H1 (cell line): ENCODE measurements around the gene ULBP1. TPM values are rescaled to one million over a fixed set of nuclear protein-coding genes. Genes with fewer than 3 reads are reported as not detected.

Experiments used
- BCL11A ChIP-seq, 2 experiments: IDR thresholded peaks; one replicate each; pipeline ENCODE4 v1.6.1; 2011; ENCODE audit warnings: low read depth in 2 of 2, low read length in 2 of 2, mild to moderate bottlenecking in 2 of 2
- CEBPB ChIP-seq: IDR thresholded peaks from 2 replicates; pipeline ENCODE4 v1.6.1; 2012; ENCODE audit warnings: low read depth, low read length
- CHD7 ChIP-seq: fragments of 300-600 bp; sonication (generic); IDR thresholded peaks from 2 replicates; pipeline ENCODE4 v1.7.1; 2012; ENCODE audit warnings: low read length, moderate library complexity, mild to moderate bottlenecking, inconsistent platforms; ENCODE audit not compliant: insufficient replicate concordance
- FOSL1 ChIP-seq: IDR thresholded peaks from 2 replicates; pipeline ENCODE4 v1.6.1; 2011; ENCODE audit warnings: mild to moderate bottlenecking, low read depth, low read length, moderate library complexity; ENCODE audit not compliant: insufficient read depth
- JUN ChIP-seq: IDR thresholded peaks from 2 replicates; pipeline ENCODE4 v1.6.1; 2011; ENCODE audit warnings: low read depth, mild to moderate bottlenecking, improper control_type of control experiment, low read length
- JUND ChIP-seq: IDR thresholded peaks from 2 replicates; pipeline ENCODE4 v1.6.1; 2011; ENCODE audit warnings: mild to moderate bottlenecking, improper control_type of control experiment, low read length
- MAFK ChIP-seq: IDR thresholded peaks from 2 replicates; pipeline ENCODE4 v1.6.1; 2012; ENCODE audit warnings: low read depth, mild to moderate bottlenecking, improper control_type of control experiment, low read length
- POLR2A ChIP-seq, 2 experiments: IDR thresholded peaks; 1 replicate in 1 of 2; 2 replicates in 1 of 2; pipeline ENCODE4 v1.6.1; 2011; ENCODE audit warnings: low read depth in 2 of 2, low read length in 2 of 2, mild to moderate bottlenecking in 2 of 2; ENCODE audit errors: control extremely low read depth in 1 of 2
- RAD21 ChIP-seq, 2 experiments: IDR thresholded peaks in 1 of 2; conservative IDR thresholded peaks in 1 of 2; 2 replicates each; pipeline ENCODE4 v1.6.1; 2011; ENCODE audit warnings: low read depth in 2 of 2, low read length in 2 of 2, improper control_type of control experiment in 1 of 2, inconsistent platforms in 1 of 2, mild to moderate bottlenecking in 1 of 2, moderate library complexity in 1 of 2
- SP4 ChIP-seq: IDR thresholded peaks from 2 replicates; pipeline ENCODE4 v1.6.1; 2012; ENCODE audit warnings: low read length, inconsistent platforms
- TAF7 ChIP-seq: optimal IDR thresholded peaks from 2 replicates; pipeline ENCODE3; 2011; ENCODE audit warnings: low read depth, mild to moderate bottlenecking, inconsistent platforms, low read length, moderate library complexity, borderline replicate concordance
- polyA plus RNA-seq, 7 experiments: library from polyadenylated mRNA; depleted of rRNA in 3 of 7; stranded (reverse) in 5 of 7; unstranded in 2 of 7; fragments of >200 nt in 5 of 7; fragments of 200-250 nt in 2 of 7; gene quantifications; 1 replicate in 5 of 7; 2 replicates in 1 of 7; 4 replicates in 1 of 7; pipeline versions ENCODE4 v1.2.1 to v1.2.3, GENCODE V29; 2011 to 2013; ENCODE audit warnings: missing spikeins in 2 of 7, mixed read lengths in 2 of 7
- total RNA-seq: library from RNA; stranded (reverse); fragmentation: NEBNext Ultra II Directional; extraction: Animal tissue kit (Norgen Biotek cat#: 25700); gene quantifications from 2 replicates; pipeline ENCODE4 v1.2.1, GENCODE V29; 2021

The ULBP1 gene
- total and polyA plus RNA-seq, 2 of the 8 experiments (the other 6 are each of a cell fraction or from before 2014, with no cell fraction given) = 0.32 to 0.60 TPM

DNA sequence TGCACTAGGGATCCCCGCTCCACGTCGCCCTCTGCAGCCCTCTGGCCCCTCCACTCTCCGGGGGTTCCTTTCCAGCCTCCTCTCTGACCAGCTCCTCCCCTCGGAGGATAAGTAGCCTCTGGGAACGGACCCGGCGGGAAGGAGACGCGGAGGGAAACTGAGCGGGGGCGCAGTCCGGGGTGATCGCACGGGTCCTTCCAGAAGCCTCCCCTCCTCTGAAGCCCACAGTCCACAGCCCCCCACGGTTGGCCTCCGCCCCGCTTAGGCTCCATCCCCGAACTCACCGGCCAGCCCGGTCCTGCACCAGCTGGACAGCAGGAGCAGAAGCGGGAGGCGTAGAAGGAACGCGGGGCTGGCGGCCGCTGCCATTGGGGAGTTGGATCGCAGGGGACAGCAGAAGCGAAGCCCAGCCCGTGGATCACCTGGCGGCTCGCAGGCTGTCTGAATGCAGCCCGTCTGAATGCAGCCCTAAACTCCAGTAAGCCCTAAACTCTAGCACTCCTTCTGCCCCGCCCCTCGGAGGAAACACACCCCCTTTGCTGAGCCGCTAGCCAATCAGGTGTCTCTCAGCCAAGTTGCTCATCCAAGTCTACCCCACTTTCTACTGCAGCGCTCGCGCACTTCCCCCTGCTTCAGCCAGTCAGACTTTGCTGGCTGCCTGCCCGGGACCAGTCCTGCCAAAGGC lies 41.0 kb upstream of the ULBP1 start, which contains the start of gene RAET1G (continued):
- TF ChIP-seq CHD7 = no peak
- TF ChIP-seq JUN = no peak
- TF ChIP-seq SP4 = no peak
- TF ChIP-seq TAF7 = no peak
- no peak for TF ChIP-seq FOSL1
- TF ChIP-seq RAD21 (IDR thresholded peaks at IDR 0.05 in 1 of 2, conservative IDR thresholded peaks at IDR 0.05 in 1 of 2; ENCODE audit: low read depth in 2 of 2, low read length in 2 of 2) = no peak
- TF ChIP-seq JUND = no peak
- TF ChIP-seq BCL11A (IDR thresholded peaks at IDR 0.05; ENCODE audit: low read depth in 2 of 2, low read length in 2 of 2) = no peak
- peak in 1 of 2 experiments; percentile 60; a peak in 2 of 3 replicates for TF ChIP-seq POLR2A (IDR thresholded peaks at IDR 0.05; ENCODE audit: control extremely low read depth in 1 of 2, low read depth in 2 of 2, low read length in 2 of 2)
- no peak for TF ChIP-seq MAFK
- TF ChIP-seq CEBPB = no peak
